ENCODE data around the gene BRI3. TPM values are rescaled to one million over a fixed set of nuclear protein-coding genes. Genes with fewer than 3 reads are reported as not detected.

BRI3 gene
- total and polyA plus RNA-seq, 2 of the 13 experiments (the other 11 are each of a cell fraction or from before 2014, with no cell fraction given), result 54.0 to 103 TPM

- TF ChIP-seq ONECUT2 (CRISPR knock-in tag; IDR thresholded peaks at IDR 0.05) (peak; percentile 91), KLF12 (CRISPR knock-in tag; IDR thresholded peaks at IDR 0.05; ENCODE audit: borderline replicate concordance) (peak; percentile 48; the same call in 1 of the 2 replicates), SCMH1 (CRISPR knock-in tag; IDR thresholded peaks at IDR 0.05; ENCODE audit: borderline replicate concordance) (no peak), ZBTB33 (CRISPR knock-in tag; IDR thresholded peaks at IDR 0.05) (peak; percentile 22; the same call in 1 of the 2 replicates), SMC3 (IDR thresholded peaks at IDR 0.05; ENCODE audit: low read length) (no peak; the same call in 1 of the 2 replicates)
Observed at GRCh38 chr7:98300595-98301372, 19.3 kb downstream of the BRI3 start (continued).

DNA sequence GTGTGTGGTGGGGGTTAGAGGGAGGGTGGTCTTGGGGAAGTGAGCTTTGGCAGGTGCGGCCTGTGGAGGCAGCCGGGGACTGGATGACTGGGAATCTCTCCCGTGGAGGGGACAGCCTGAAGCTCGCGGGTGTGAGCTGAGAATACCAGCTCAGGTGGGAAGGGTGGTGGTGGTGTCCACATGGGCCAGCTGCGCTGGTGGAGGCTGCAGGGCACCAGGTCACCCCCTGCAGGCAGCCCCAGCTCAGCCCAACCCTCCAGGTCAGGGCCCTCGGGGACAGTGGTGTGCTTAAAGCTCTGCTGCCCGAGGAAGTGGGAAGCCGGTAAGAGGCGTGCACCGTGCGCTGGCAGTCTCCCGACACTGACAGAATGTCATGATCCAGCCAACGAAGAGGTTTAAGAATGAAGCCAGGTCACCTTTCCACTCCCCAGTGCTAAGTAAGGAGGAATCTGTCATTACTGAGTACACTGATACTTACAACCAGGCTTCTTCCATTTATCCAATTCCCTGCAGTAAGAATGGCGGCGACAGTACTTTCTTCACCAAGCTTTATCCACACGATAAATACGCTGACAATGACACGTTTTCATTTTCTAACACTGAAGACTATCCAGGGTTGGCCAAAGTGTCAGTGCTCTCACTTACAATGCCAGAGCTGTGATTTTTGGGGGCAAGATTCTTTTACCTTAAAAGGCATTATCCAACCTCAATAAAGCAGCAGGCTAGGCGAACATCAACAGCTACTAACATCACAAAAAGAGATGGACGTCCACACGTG lies 20.4 kb downstream of the BRI3 start:
- 96% methylated on average over 21 of the region's 22 CpGs for WGBS (ENCODE audit: low lambda C conversion rate)
- H3K27me3 ChIP-seq (ENCODE audit: control insufficient read depth in 1 of 2, insufficient read depth in 2 of 2, low read length in 2 of 2), result no peaks in the 10 kb centered on the region
- FAIRE-seq, result no peak
- peaks cover 13 to 27% of the 10 kb centered on the region in 2 experiments for H3K36me3 ChIP-seq (replicated peaks in 1 of 2; ENCODE audit: control insufficient read depth in 1 of 2, insufficient read depth in 2 of 2, low read length in 2 of 2)
- H3K4me2 ChIP-seq (ENCODE audit: low read depth, low read length), result no peak overlapping the region
- intact Hi-C loops (cut with micrococcal nuclease; ENCODE audit: unreplicated experiment) (no loop called here), in situ Hi-C loops (cut with HindIII; ENCODE audit: extremely low pct_ligation_motif_present, low pct_unique_long_range_greater_than_20kb) (no loop called here)
- DNase-seq (ENCODE audit: low spot score), result no peak
- no peak overlapping the region for H3K4me3 ChIP-seq (replicated peaks in 1 of 3; ENCODE audit: insufficient read depth in 1 of 3, low read depth in 2 of 3, low read length in 3 of 3)
- H4K20me1 ChIP-seq (ENCODE audit: insufficient read depth, low read length), result no peaks in the 10 kb centered on the region
- no peaks in the 10 kb centered on the region for H3K79me2 ChIP-seq (ENCODE audit: insufficient read depth, low read length)
- ChIA-PET POLR2A (interaction anchor here (0.8 kb wide), 2 partner anchors 100 to 117 kb away, joined by 3 to 6 read pairs; partner anchors contain the start of gene BAIAP2L1), CTCF (ENCODE audit: low intra/inter-chr PET ratio, low total read pairs) (no interaction called here)
- no peak overlapping the region for H2AFZ ChIP-seq (ENCODE audit: low read length)
- BruUV-seq (replicated peaks), result no TSS peak
- TF ChIP-seq ZFP90 (CRISPR knock-in tag; IDR thresholded peaks at IDR 0.05; ENCODE audit: borderline replicate concordance) (no peak), MAFK (conservative IDR thresholded peaks at IDR 0.05 in 1 of 2, IDR thresholded peaks at IDR 0.05 in 1 of 2; ENCODE audit: low read length in 2 of 2) (peak; percentile 44 to 63), CCDC6 (CRISPR knock-in tag; IDR thresholded peaks at IDR 0.05) (no peak)
- no peak for ATAC-seq
- no peak overlapping the region for H3K9ac ChIP-seq (ENCODE audit: insufficient read depth, low read depth, low read length)
- no peaks in the 10 kb centered on the region for H3K9me3 ChIP-seq (ENCODE audit: low read length)
- no peak overlapping the region for H3K27ac ChIP-seq (ENCODE audit: extremely low read length, insufficient read depth, low read length)
- peaks cover 13% of the 10 kb centered on the region for H3K4me1 ChIP-seq (ENCODE audit: insufficient read depth, low read length)
